Tibial nerve (tissue), 4 donors: Measurements from ENCODE around the gene LRRC4B. TPM values are rescaled to one million over a fixed set of nuclear protein-coding genes. Genes with fewer than 3 reads are reported as not detected.
A peak's percentile ranks its signal among the peaks of the same experiment; 100 is the strongest.

Source experiments
- DNase-seq, 2 donors: peaks; one replicate each; pipeline ENCODE4 v3.0.0-alpha.2; 2019; ENCODE audit warnings: low spot score in 2 of 2
- H3K27ac ChIP-seq, 4 donors: fragments of 200-600 bp; sonication (generic) in 3 of 4; one replicate each; pipeline ENCODE4 v1.5.1; 2017 to 2019; ENCODE audit warnings: mild to moderate bottlenecking in 1 of 4
- H3K27me3 ChIP-seq, 2 donors: fragments of 200-600 bp; sonication (generic) in 1 of 2; one replicate each; pipeline versions ENCODE4 v1.5.1 to v1.6.0; 2017 to 2019
- H3K36me3 ChIP-seq, 3 donors: fragments of 200-600 bp; sonication (generic); one replicate each; pipeline ENCODE4 v1.5.1; 2018 to 2019
- H3K4me1 ChIP-seq, 4 donors: fragments of 200-600 bp; sonication (generic) in 3 of 4; one replicate each; pipeline ENCODE4 v1.5.1; 2017 to 2019
- H3K4me3 ChIP-seq, 4 donors: fragments of 200-600 bp; sonication (generic) in 3 of 4; one replicate each; pipeline ENCODE4 v1.5.1; 2017 to 2019; ENCODE audit warnings: mild to moderate bottlenecking in 1 of 4, moderate library complexity in 1 of 4
- H3K9me3 ChIP-seq, 4 donors: fragments of 200-600 bp; sonication (generic) in 3 of 4; one replicate each; pipeline ENCODE4 v1.5.1; 2017 to 2019
- EP300 ChIP-seq, 2 donors: sonication (generic); formaldehyde crosslinking; IDR thresholded peaks; one replicate each; pipeline ENCODE4 v1.6.1; 2017; ENCODE audit warnings: antibody characterized with exemption in 2 of 2, mild to moderate bottlenecking in 1 of 2
- POLR2A ChIP-seq, 2 donors: fragments of 450-650 bp; IDR thresholded peaks; one replicate each; pipeline ENCODE4 v1.6.1; 2017; ENCODE audit warnings: antibody characterized with exemption in 2 of 2, mild to moderate bottlenecking in 2 of 2, moderate library complexity in 2 of 2
- WGBS, 2 donors: methylation state at CpG; one replicate each; pipeline ENCODE4 v1.1.5; 2018; 5-methylcytosine and 5-hydroxymethylcytosine counted together
- total RNA-seq, 4 donors: library from RNA; depleted of rRNA; stranded (reverse); fragments of >200 nt; gene quantifications; one replicate each; pipeline ENCODE4 v1.1.0, GENCODE V29; 2016
- TF ChIP-seq, protein P1 (sequence below), 5 experiments: fragments of 200-600 bp in 3 of 5; fragments of 450-650 bp in 2 of 5; sonication (generic) in 3 of 5; IDR thresholded peaks; one replicate each; pipeline ENCODE4 v1.5.1; 2016 to 2019; ENCODE audit warnings: antibody characterized with exemption in 5 of 5, mild to moderate bottlenecking in 3 of 5, moderate library complexity in 2 of 5

LRRC4B gene
- total RNA-seq, 4 donors from 2014 or later, result 1.0 to 3.7 (median 2.8) TPM

DNA sequence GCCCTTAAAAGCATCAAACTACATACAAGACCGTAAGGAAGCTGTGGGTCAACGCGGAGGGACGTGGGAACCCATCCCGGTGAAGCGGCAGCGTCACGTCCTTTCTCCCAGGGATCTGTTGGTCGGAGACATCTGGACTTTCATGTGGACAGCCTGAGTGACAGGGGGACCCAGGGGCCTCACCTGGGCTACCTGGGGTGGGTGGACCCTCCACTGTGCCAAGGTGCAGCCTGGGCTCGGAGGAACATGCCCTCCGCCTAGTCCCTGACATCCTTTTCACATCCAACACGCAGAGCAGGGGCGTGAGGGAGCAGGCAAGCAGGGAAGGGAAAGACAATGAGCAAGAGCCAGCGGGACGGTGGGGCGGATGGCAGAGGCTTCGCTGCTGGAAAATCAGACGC, 77.8 kb downstream of the LRRC4B start:
- Histone ChIP-seq H3K27me3 (peaks cover 0 to 56% of the 10 kb centered on the region in 2 donors), H3K4me3 (no peak overlapping the region), H3K36me3 (peaks cover 0 to 5% (median 0%) of the 10 kb centered on the region in 3 donors), H3K9me3 (peaks cover 0 to 4% (median 0%) of the 10 kb centered on the region in 4 donors), H3K4me1 (peaks cover 0 to 8% (median 0%) of the 10 kb centered on the region in 4 donors), H3K27ac (no peak overlapping the region)
- 93 to 95% methylated on average over 18 of the region's 18 CpGs for WGBS, 2 donors
- DNase-seq, result no peak
- TF ChIP-seq, protein P1, sequence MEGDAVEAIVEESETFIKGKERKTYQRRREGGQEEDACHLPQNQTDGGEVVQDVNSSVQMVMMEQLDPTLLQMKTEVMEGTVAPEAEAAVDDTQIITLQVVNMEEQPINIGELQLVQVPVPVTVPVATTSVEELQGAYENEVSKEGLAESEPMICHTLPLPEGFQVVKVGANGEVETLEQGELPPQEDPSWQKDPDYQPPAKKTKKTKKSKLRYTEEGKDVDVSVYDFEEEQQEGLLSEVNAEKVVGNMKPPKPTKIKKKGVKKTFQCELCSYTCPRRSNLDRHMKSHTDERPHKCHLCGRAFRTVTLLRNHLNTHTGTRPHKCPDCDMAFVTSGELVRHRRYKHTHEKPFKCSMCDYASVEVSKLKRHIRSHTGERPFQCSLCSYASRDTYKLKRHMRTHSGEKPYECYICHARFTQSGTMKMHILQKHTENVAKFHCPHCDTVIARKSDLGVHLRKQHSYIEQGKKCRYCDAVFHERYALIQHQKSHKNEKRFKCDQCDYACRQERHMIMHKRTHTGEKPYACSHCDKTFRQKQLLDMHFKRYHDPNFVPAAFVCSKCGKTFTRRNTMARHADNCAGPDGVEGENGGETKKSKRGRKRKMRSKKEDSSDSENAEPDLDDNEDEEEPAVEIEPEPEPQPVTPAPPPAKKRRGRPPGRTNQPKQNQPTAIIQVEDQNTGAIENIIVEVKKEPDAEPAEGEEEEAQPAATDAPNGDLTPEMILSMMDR (IDR thresholded peaks at IDR 0.05), result no peak
- TF ChIP-seq POLR2A (IDR thresholded peaks at IDR 0.05), result no peak
- no peak for TF ChIP-seq EP300 (IDR thresholded peaks at IDR 0.05)

DNA sequence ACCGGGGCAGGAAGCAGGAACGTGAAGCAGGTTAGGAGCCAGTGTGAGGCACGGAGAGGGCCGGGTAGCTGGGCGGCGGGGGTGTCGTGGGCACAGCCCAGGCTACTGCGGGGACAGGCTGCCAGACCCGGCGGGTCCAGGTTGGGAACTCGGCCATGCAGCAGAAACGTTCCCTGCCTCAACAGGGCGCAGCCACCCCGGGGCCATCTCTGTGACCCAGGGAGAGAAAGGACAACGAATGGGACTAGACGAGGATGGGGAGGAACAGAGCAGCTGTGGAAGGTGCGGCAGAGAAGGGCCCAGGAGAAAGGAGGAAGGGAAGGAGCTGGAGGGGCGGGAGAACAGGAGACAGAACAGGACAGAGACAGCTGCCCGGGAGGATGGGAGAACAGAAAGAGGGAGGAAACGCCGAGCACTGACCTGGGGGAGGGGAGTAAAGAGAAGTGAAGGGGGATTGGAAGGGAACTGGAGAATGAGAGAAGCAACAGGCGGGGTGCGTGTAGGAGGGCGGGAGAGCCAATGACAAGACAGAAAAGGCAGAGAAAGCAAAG, 78.7 kb downstream of the LRRC4B start:
- H3K27me3 ChIP-seq, result peaks cover 0 to 56% of the 10 kb centered on the region in 2 donors

DNA sequence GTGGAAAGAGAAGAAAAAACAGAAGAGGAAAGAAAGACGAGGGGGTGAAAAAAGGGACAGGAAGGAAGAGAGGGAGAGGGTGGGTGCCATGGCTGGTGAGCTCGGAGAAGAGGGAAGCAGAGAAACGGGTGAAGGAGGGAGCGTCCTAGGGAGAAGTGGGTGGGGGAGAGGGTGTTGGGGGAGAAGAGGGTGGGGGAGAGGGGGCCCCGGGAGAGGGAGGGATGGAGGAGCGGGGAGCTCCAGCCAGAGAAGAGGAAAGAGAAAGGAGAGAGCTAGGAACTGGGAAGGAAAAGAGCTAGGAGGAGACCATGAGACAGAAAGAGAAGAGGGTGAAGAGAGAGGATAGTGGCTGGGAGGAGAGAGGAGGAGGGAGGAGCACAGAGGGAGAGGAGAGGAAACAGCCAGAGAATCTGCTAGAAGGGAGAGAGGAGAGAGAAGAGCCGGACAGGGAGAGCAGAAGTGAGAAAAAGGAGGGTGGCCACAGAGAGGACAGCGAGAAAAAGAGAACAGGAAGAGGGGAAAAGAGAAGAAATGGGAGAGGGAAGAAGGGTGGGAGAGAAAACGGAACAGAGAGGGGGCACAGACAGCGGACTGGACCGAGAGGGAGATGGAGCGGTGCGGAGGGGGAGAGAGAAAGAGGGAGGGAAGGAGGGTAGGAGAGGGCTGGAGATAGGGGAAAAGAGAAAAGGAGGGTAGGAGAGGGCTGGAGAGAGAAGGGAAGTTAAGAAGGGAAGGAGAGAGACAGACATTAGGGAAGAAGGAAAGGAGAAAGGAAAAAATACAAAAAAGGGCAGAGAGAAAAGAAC, 79.6 kb downstream of the LRRC4B start:
- Histone ChIP-seq H3K4me1 (peaks cover 0 to 8% (median 0%) of the 10 kb centered on the region in 4 donors), H3K27ac (no peak overlapping the region), H3K4me3 (no peak overlapping the region), H3K36me3 (peaks cover 0 to 21% (median 0%) of the 10 kb centered on the region in 3 donors), H3K9me3 (peaks cover 0 to 4% (median 0%) of the 10 kb centered on the region in 4 donors), H3K27me3 (peaks cover 0 to 56% of the 10 kb centered on the region in 2 donors)
- 12% methylated on average over 13 of the region's 13 CpGs for WGBS, 2 donors
- TF ChIP-seq POLR2A (IDR thresholded peaks at IDR 0.05), result no peak
- TF ChIP-seq, protein P1 (IDR thresholded peaks at IDR 0.05), result no peak
- TF ChIP-seq EP300 (IDR thresholded peaks at IDR 0.05), result no peak
- DNase-seq, result no peak

More for the DNA sequence above, 78.7 kb downstream of the LRRC4B start:
- no peak for DNase-seq
- TF ChIP-seq, protein P1 (IDR thresholded peaks at IDR 0.05), result no peak
- no peak for TF ChIP-seq EP300 (IDR thresholded peaks at IDR 0.05)
- no peak for TF ChIP-seq POLR2A (IDR thresholded peaks at IDR 0.05)
- H3K27ac ChIP-seq, result no peak overlapping the region
- no peak overlapping the region for H3K4me3 ChIP-seq
- peaks cover 0 to 8% (median 0%) of the 10 kb centered on the region in 4 donors for H3K4me1 ChIP-seq
- peaks cover 0 to 14% (median 0%) of the 10 kb centered on the region in 3 donors for H3K36me3 ChIP-seq
- WGBS, 2 donors, result 31 to 34% methylated on average over 24 of the region's 24 CpGs
- peaks cover 0 to 4% (median 0%) of the 10 kb centered on the region in 4 donors for H3K9me3 ChIP-seq

DNA sequence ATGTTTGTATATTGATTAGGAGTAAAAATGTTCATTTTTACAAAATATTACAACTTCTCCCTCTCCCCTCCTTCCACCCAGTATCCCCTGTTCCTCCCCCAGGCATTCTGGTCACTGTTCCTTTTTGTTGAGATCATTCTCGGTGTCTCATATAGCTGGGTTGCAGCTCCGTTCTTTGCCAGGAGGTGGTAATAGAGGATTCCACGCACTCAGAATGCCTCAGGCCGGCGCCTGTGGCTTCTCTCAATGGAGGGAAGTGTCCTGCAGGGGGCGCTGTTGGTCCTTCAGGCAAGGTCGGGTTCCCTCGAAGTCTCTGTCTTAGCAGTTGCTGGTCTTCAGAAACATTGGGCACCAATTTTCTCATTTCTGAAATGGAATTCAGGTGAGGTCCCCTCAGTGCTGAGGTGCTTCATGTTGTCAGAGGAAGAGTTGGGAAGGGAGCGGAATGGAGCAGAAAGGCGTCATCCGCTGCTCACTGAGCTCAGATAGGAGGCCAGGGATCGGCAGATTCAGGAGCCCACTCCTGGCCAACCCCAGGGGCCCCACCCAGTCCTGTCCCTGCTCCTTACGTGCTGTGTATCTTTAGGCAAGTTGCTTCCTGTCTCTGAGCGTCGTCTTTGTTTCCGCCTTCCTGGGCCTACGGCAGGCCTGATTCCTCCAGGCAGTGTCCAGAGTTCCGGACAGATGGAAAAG, 81.3 kb downstream of the LRRC4B start:
- Histone ChIP-seq H3K36me3 (peaks cover 0 to 38% (median 0%) of the 10 kb centered on the region in 3 donors), H3K27ac (no peak overlapping the region), H3K4me1 (peaks cover 0 to 5% (median 0%) of the 10 kb centered on the region in 4 donors), H3K27me3 (peaks cover 0 to 52% of the 10 kb centered on the region in 2 donors), H3K4me3 (no peak overlapping the region), H3K9me3 (peaks cover 0 to 4% (median 0%) of the 10 kb centered on the region in 4 donors)
- TF ChIP-seq POLR2A (IDR thresholded peaks at IDR 0.05) (no peak), EP300 (IDR thresholded peaks at IDR 0.05) (no peak)
- TF ChIP-seq, protein P1 (IDR thresholded peaks at IDR 0.05), result peak in 1 of 5 experiments; percentile 7
- no peak for DNase-seq
- 72 to 76% methylated on average over 18 of the region's 18 CpGs for WGBS, 2 donors
